HFF-Myc (cell line): Measurements from ENCODE around the gene LYPD6B.

ENCODE experiments used
- DNase-seq: peaks from one replicate; pipeline ENCODE4 v3.0.0-alpha.2; 2011; ENCODE audit warnings: low read depth; ENCODE audit errors: extremely low read depth
- H3K4me3 ChIP-seq: replicated peaks from 2 replicates; pipeline ENCODE4 v1.5.1; 2011; ENCODE audit warnings: low read depth, mild to moderate bottlenecking, control low read depth, low read length
- CTCF ChIP-seq: IDR thresholded peaks from 2 replicates; pipeline ENCODE4 v1.5.1; 2012; ENCODE audit warnings: mild to moderate bottlenecking, low read depth, low read length, control low read depth; ENCODE audit errors: missing control alignments

The LYPD6B gene

GRCh38 chr2:149068996-149069888, 30.7 kb downstream of the LYPD6B start:
- no peak for DNase-seq
- no peak for TF ChIP-seq CTCF
- no peak overlapping the region for H3K4me3 ChIP-seq

GRCh38 chr2:149070681-149071320, 32.3 kb downstream of the LYPD6B start:
- DNase-seq = no peak
- TF ChIP-seq CTCF = no peak
- H3K4me3 ChIP-seq = no peak overlapping the region

DNA sequence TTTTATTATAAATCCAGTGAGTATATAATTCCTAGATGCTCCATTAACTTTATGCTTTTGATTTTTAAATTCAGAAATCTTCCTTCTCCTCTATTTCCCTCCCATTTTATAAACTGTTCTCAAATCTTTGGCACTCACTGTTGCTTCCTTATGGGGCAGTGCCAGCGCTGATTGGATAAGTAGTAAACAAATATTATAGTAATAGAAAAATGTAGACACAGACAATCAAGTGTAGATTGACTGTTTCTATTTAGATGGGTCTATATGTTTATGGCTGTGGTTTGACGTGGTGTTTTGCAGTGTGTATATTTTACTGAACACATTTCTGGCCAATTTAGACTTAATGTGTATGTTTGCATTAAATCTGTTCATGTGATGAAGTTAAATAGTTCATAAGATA, 36.6 kb downstream of the LYPD6B start:
- DNase-seq = no peak
- TF ChIP-seq CTCF = no peak
- no peak overlapping the region for H3K4me3 ChIP-seq

- H3K4me3 ChIP-seq = no peak overlapping the region
- no peak for TF ChIP-seq CTCF
- no peak for DNase-seq
Observed at GRCh38 chr2:149075853-149076252, 37.4 kb downstream of the LYPD6B start.

GRCh38 chr2:149076863-149077412, 38.4 kb downstream of the LYPD6B start:
- DNase-seq = no peak
- H3K4me3 ChIP-seq = no peak overlapping the region
- TF ChIP-seq CTCF = no peak

GRCh38 chr2:149077861-149078260, 39.4 kb downstream of the LYPD6B start:
- no peak for TF ChIP-seq CTCF
- H3K4me3 ChIP-seq = no peak overlapping the region
- no peak for DNase-seq
